Pons (tissue), 1 donor: Measurements from ENCODE around the gene SPOCD1.
A peak's percentile ranks its signal among the peaks of the same experiment; 100 is the strongest.

Experiments used
- DNase-seq: peaks from one replicate; pipeline ENCODE4 v3.0.0-alpha.2; 2016; ENCODE audit warnings: low spot score

Gene SPOCD1

GRCh38 chr1:31755850-31756492, 59.9 kb downstream of the SPOCD1 start:
- no peak for DNase-seq

DNA sequence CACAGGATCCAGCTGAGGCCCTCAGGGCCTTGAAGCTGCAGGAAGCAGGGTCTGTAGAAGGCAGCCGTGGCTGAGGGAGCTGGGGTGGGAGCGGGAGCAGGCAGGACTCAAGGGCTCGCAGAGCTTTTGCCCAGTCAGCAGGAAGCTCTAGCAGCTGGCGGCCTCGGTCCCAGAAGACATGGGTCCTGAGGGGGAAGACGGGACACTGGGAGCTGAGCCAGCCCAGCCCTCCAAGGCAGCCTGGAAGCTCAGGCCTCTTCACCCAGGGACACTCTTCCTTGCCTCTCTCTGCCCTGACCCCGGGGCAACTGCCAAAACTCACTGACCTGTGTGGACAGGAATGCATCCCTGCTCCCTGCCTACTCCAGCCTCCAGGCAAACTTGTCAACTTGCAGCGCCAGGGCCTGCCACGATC, 60.6 kb downstream of the SPOCD1 start:
- DNase-seq: no peak

DNA sequence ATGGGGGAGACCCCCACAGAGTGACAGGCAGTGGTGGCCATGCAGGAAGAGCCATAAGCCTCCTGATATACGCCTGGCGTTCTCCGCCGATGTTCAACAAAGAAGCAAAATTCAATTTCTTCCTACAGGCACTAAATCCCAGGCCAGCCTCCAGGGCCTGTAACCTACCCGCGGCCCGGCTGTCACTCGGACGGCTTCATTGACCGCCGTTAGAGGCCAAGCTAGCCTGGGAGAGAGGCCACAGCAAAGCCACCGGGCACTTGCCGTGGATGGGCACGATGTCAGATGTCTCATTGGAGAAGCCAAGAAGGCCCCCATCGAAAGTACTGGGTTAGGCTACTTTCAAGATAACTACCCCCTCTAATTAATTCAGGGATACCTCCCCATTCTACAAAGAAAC, 61.4 kb downstream of the SPOCD1 start:
- no peak for DNase-seq

DNA sequence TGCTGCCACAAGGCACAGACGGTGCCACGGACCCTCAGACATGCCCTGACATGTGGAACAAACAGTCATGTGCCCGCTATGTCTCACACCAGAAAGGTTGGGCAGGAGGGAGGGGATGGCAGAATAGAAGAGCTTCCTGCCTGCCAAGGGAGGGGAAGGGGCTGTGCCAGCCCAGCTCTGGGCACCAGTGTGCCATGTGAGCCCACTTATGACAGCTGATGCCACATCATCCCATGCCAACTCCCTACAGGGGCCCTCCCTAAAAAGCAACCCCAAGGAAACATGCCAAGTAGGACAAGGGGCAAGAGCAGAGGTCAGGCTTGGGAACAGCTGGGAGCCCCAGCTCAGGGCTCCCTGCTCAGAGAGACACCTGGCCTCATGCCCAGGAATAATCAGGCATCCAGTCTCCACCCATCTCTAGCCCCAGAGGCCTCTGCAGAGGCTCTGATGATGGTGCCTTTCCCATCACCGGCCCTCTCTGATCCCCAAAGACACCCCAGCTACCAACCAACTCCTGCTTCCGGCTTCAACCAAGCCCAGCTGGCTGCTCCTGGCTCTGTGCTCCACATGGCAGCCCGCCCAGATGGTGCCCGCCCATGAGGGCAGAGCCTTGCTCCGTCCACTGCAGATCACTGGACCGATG, 62.0 kb downstream of the SPOCD1 start:
- peak; percentile 93 for DNase-seq

GRCh38 chr1:31752952-31753475, 62.8 kb downstream of the SPOCD1 start:
- peak; percentile 39 for DNase-seq

DNA sequence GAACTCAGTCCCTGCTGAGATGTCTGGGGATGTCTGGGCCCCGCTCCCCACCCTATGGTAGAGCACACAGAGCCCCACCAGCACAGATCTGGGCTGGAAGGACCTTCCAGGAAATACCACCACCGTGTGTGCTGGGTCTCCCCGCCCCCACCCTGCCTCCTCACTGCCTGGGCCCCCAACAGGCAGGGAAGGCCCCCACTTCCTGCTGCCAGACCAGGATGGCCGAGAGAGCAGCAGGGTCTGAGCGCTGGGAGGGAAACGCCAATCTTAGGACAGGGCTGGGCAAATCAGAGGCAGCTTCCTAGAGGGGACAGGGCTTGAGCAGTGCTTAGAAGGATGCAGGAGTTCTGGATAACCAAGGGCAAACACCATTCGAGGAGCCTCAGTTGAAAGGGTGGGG, 63.6 kb downstream of the SPOCD1 start:
- DNase-seq: no peak

DNA sequence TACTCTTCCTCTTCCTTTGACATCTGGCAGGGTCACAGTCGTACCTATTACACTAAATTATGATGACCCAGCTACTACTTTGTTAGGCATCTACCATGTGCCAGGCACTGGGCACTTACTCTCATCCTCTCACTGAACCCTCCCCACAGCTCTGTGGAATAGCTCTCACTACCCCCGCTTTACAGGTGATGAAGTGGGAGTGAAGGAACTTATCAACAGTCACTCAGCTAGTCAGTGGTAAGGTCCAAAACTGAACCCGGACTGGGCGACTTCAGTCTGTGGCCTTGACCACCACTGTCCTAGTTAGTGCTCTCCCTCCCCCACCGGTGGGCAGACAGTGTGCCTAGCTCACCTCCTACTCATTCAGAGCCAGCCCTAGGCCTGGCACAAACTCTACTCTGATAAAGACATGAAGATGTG, 64.0 kb downstream of the SPOCD1 start:
- no peak for DNase-seq

DNA sequence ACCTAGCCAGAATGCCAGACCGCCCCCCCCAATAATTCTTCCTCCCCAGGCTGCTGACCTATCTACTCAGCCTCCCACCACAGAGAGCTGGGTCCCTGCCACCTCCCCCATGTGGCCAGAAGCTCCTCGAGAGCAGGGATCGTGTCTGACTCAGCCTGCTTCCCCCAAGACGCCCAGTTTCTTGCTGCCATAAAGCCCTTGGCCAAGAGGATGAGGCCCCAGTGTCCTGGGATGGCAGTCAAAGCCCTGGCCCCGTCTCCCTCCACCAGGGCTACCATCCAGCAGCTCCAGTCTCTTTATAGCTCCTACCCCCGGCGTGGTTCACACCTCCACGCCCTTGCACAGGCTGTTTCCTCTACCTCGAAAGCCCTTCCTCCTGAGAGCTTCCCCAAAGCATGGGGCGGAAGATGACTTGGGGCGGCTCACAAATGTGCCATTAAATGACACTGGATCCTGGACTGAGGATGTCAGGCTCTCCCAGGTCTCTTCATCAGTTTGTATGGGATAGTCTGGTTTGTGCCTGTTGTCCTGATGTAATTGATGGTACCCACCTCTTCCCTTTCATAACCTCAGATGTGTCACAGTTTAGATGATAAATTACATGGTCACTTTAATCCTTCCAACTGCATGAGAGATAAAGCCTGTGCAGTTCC, 64.8 kb downstream of the SPOCD1 start:
- no peak for DNase-seq

GRCh38 chr1:31749785-31750735, 65.8 kb downstream of the SPOCD1 start:
- no peak for DNase-seq

GRCh38 chr1:31748365-31748764, 67.5 kb downstream of the SPOCD1 start:
- no peak for DNase-seq

DNA sequence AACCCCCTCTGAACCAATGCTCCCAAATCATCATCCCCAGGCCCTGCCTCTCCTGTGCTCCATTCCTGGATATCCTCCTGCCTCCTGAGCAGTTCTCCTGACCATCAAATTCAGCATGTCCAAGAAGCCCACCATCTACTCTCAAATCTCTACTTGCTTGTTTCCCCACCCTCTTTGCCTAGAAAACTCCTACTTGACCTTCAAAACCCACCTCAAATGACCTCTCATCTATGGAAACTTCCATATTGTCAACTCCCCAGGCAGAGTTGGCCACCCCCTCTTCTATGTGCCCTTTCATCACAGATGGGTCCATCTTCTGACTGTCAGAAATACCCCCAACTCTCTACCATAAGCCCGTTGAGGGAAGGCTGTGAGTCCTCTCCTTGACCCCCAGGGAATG, 68.5 kb downstream of the SPOCD1 start:
- DNase-seq: no peak

DNA sequence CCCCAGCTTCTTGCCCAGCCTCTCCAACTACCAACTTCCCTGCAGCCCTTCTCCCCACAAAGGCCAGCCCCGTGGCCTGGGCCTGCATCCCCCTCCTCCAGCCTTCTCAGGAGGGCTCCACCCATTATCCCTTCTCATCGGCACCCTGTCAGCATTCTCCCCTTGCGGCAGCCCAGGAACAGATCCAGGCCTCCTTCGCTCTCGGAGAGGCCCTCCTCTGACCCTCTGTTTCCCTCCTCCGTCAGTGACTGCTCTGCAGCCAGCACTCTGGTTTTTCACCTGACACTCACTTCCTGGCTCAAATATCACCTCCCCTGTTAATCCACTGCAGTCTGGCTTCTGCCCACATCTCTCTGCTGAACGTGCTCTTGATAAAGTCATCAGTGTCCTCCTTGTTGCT, 69.1 kb downstream of the SPOCD1 start:
- DNase-seq: no peak

DNA sequence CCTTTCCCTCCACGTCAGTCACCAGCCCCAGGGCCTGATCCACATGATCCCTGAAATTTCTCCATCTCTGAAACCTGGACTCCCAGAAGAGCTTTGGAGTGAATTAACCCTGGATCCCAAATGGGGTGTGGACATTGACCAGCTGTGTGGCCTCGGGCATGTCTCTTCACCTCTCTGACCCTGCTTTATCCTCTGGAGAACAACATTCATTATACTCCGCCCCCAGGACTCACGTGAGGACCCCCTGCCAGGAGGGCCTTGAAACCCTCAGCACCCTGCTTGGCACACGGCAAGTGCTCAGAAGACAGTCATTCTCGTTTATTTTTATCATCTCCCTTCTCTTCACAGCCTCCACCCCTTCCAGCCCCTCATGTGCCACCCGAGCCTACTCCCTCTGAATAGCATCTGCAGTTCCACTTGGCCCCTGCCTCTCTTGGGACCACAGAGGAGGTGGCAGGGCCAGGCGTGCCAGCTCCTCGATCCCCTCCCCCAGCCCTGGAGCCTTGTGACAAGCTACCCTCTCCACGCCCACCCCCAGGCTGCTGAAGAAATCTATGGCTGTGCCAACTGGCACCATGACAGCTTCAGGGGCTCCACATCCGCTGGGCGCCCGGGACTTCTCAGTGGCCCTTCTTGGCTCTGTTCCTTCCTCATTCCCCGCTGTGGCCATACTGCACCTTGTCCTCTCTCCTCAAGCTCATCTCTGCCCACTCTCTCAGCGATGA, 69.7 kb downstream of the SPOCD1 start:
- DNase-seq: no peak

DNA sequence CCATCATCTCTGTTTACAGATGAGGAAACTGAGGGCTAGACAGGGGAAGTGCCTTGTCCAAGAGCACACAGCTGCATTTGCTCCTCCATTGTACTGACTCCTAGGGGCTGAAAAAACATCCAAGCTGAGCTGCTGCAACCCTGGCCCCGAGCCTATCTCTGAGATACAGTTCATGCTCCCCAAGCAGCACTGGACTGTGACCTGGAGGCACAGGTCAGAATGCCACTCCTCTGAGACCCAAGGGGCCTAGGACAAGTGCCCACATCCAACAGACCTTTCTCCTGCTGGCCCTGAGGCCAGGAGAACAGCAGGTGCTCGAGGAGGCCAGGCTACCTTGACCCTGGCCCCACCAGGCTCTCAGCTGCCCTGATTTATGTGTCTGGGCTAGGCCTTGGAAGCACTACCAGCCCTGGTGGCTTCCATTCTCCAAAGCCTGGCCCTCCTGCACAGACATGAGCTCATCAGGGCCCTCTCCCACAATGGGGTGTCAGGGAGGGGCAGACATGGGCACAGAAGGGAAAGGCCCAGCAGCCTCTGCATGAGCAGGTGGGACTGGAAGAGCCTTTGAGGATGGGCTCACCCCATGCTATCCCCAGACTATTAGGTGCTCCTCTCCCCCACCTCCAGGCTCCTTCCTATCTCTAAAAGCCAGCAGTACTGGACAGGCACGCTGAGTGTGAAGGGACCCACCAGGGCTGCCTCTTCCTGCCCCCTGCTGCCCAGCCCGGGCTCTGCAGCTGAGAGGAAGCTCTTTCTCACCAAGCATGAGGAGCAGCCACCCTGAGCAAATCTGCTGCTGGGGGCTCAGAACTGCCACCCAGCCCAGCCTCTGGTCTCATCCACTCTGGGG, 70.5 kb downstream of the SPOCD1 start:
- peak; percentile 56 for DNase-seq

DNA sequence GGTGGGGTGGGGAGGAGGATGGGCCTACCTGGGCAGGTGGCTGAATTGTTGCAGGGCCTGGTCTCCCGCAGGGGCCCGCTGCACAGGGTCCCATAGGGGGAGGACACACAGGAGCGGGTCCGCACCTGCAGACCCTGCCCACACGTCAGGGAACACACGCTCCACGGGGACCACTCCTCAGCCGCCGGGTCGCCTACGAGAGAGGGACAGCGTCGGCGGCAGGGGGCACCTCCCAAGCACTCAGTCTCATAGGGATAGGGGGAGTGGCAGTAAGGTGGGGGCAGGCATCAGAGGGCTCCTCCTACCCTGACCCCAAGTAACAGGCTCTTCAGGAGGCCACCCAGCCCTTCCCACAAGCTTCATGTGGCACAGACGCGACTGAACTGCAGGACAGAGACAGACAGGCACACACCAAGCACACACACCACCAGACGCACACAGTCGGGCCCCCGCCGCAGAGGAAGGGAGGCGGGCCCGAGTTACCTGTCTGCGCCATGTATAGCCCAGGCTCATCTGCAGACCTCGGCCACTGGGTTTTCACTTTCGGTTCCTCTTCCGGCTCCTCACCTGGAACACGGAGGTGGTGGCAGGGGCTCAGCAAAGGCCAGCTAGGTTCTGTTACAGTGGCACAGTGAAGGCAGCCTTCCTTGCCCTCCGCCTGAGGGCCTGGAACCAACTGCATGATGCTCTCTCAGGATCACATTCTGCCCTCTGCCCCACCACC, 71.5 kb downstream of the SPOCD1 start:
- no peak for DNase-seq

- no peak for DNase-seq
Measured at GRCh38 chr1:31742462-31743212, 73.2 kb downstream of the SPOCD1 start.
